Kidney glomerular epithelial cell (primary cell): ENCODE measurements around the gene RAPGEF2.

Source experiments
- DNase-seq: peaks from one replicate; lab custom pipeline; 2025; lab: John Stamatoyannopoulos, UW

The RAPGEF2 gene

GRCh38 chr4:159197885-159198269 lies 95.0 kb downstream of the RAPGEF2 start:
- no peak for DNase-seq

DNA sequence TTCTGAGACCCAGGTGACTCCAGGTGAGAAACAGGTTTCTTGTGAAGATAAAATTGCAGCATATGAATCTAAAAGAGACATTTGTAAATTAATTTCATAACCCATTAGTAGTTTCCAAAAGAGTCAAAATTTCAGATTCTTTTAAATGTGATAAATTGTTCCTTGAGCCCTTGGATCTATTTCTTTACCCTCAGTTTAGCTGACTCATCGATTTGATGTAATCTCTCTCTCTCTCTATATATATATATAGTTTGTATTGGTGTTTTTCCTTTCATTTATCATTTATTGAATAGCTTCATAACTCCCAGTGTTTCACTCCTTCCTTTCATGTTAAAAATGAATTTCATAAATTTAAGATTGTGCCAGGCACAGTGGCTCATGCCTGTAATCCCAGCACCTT lies 96.9 kb downstream of the RAPGEF2 start:
- no peak for DNase-seq

DNA sequence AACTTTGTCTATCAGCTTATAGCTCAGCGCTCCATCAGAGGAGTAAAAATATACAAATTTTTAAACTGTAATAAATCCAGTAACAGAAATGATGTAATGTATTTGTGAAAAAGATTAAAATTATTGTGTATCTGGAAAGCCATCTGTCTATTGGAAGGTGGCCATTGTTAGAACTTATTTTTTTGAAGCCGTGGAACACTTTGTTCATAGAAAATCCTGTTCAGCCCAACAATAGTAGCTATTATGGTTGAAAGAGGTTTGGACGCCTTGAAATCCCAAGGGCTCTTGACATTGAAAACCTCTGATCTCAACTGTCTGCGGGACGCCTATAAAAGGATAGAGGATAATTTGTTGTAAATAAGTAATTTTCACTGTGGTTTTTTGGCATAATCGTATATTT lies 98.3 kb downstream of the RAPGEF2 start:
- no peak for DNase-seq

DNA sequence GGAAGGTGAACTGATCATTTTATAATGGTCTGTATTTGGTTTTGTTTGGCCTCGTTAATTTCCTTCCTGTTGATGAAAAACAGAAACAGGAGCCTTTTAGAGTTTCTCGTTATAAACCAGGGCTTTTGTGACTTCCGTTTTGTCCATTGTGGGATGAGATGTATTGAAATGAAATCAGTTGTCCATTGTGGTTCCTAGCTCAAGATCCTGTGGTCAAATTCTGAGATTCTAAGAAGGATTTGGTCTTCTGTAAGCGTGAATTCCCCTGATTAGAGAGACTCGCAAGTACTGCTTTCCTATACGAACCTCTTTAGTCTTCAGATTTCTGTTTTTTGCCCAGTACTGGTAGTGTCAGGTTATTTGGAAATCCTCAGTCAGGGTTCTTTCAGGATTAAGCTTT lies 101.7 kb downstream of the RAPGEF2 start:
- DNase-seq = no peak

DNA sequence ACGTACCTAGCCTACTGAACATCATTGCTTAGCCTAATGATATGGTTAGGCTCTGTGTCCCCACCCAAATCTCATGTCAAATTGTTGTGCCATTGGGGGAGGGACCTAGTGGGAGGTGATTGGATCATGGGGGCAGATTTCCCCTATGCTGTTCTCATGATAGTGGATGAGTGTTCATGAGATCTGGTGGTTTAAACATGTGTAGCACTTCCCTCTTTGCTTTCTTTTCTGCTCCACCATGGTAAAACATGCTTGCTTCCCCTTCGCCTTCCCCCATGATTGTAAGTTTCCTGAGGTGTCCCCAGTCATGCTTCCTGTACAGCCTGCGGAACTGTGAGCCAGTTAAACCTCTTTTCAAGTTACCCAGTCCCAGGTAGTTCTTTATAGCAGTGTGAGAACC lies 102.6 kb downstream of the RAPGEF2 start:
- DNase-seq = no peak

DNA sequence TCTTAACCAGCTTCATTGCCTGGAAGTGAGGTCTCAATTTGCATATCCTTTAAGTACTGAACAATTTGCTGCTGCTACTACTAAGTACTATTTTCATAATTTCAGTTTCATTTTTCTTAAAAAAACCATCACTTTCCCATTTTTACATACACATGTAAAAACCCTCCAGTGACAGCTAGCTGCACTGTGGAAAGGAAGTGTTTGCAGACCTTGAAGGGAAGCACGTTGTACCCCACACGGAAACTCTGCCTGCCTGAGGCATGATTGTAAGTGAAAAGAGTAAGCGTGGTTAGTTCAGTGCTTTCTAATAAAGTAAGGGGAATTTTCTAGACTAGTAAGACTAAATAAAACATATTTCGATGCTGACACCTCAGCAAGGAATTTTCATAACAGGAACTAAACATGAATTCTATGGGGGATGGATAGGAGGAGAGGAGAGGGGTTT lies 103.6 kb downstream of the RAPGEF2 start:
- no peak for DNase-seq

- DNase-seq = no peak
Measured at GRCh38 chr4:159209249-159209648, 106.4 kb downstream of the RAPGEF2 start.

DNA sequence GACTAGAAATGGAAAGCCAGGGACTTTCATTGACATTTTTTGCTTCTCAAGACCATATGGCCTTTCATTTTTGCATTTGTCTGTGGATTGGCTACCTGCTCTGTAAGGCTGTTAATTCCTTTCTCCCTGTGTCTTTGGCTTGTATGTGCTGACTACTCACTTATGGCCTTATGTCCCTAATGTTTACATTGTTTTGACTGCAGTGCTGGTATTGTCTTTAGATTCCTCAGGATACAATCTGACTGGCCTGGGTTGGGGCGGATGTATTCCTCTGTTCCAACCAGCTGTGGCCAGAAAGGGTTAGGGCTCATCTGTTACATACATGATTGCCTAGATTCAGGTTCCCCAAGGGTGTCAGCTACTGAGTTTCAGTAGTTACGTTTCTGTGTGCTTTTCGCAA lies 108.1 kb downstream of the RAPGEF2 start:
- no peak for DNase-seq

DNA sequence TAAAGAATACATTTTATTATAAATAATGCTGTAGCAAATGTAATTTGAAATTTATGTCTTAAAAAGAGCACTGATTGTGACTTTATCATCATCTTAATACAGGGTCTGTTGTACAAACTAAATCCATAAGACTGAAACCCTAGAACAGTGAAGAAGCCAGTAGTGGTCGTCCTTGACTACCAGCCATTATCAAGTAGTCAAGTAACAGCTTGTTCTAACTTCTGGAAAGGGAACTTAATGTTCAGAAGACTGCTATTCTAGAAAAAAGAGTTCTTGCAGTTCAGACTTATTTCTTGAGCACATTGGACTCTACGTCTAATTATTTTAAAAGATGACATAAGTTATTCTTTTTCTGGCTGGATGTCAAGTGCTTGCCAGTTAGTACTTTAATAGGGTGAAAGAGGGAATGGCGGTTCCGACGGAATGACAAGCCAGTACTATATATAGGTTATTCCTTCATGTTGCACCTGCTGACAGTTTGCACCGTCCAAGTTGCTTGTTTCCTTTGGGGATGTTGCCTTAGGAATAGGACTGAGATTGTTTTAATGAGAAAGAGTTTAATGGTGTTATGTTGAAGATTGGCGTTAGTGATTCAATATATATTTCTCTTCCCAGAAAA lies 109.9 kb downstream of the RAPGEF2 start:
- DNase-seq = no peak

DNA sequence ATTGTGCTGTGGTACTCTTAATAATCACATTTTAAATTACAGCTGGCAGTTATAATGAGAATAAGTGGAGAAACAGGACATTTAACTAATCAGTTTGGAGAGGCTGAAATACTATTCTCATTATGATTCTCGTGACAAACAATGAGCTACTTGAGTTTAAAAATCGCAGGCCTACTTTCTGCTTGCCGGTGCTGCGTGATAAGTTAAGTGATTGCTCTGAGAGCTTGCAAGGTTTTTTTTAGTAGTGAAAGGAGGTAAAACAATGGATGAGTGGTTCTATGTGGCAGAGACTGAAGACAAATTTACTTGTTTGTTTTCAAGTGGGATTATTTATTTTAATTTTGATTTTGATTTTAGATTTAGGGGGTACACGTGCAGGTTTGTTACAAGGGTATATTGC lies 114.0 kb downstream of the RAPGEF2 start:
- DNase-seq = no peak

DNA sequence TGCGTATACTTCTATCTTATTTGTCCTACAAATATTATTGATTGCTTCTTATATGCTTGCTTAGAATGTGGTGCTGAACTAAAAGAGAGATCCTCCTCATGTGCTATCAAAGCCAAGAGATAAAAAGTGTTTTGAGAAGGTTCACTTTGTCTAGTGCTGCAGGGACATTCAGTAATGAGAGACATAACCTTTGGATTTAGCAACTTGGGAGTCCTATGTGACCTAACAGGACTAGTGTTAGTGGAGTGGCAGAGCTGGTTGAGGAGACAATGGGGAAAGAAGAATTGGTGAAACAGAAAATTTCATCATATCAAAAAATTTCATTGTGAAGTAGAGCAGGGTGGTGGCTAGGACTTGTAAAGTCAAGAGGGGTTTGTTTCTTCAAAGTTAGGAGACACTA lies 117.0 kb downstream of the RAPGEF2 start:
- DNase-seq = no peak

- DNase-seq = no peak
Measured at GRCh38 chr4:159220353-159220752, 117.5 kb downstream of the RAPGEF2 start.

DNA sequence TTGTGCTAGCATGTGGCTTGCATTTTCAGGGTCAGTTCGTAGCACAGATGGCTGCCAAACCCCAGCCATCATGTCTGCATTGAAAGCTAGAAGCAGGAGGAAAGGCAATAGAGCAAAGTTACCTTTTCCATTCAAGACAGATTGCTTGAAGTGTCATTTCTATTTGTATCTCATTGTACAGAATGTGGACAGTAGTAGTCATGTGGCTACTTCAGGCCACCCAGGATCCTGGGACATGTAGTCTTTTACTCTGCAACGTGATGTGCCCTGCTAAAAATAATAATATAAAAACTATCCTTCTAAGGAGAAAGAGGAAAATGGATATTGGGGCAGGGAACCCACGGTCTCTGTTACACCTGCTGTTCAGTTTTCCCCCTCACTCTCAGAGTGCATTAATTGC lies 118.4 kb downstream of the RAPGEF2 start:
- no peak for DNase-seq

GRCh38 chr4:159222043-159222552 lies 119.2 kb downstream of the RAPGEF2 start:
- no peak for DNase-seq

GRCh38 chr4:159224408-159224807 lies 121.5 kb downstream of the RAPGEF2 start:
- DNase-seq = no peak

GRCh38 chr4:159227378-159227777 lies 124.5 kb downstream of the RAPGEF2 start:
- DNase-seq = no peak

DNA sequence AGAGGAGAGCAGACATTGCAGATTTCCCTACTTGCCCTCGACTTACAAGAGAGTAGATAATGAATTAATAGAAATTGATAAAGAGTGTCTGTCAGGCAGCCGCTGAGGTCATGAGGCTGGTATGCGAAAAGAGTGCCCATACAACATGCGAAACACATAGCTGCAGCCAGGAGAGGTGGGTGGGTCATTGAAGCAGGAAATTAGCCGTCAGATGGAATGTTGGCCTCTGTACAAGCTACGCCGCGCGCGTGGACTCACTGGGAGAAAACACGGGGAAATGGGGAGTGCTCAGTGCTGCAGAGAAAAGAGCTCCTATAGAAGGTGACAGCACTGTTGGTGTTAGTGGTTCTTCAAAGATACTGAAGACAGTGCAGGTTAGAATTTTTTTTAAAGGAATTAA lies 125.1 kb downstream of the RAPGEF2 start:
- DNase-seq = peak; percentile 86

DNA sequence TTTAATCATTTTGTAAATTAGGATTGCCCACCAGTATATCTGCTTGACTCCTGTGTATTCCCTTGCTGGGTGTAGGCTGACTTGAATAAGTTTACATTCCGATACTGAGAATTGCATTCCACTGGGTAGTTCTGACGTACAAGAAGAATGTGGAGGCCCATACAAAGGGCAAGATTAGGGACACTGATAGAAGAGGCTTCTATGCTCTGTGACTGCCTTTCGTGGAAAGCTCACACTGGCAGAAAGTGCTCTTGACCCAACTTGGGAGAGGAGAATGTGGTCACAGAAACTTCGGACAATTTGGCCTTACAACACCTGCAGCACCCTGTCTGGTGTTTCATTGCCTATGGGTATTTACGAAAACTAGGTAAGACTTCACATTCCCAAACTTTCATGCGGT lies 126.3 kb downstream of the RAPGEF2 start:
- DNase-seq = peak; percentile 24

- no peak for DNase-seq
Measured at GRCh38 chr4:159232465-159233106, 129.7 kb downstream of the RAPGEF2 start.

- DNase-seq = no peak
Measured at GRCh38 chr4:159235779-159236368, 133.0 kb downstream of the RAPGEF2 start.

GRCh38 chr4:159237975-159238374 lies 135.1 kb downstream of the RAPGEF2 start:
- no peak for DNase-seq

GRCh38 chr4:159238631-159239030 lies 135.8 kb downstream of the RAPGEF2 start:
- DNase-seq = no peak

GRCh38 chr4:159239629-159240028 lies 136.8 kb downstream of the RAPGEF2 start:
- no peak for DNase-seq
